ENCODE data around the gene SLC9A5.
A peak's percentile ranks its signal among the peaks of the same experiment; 100 is the strongest.

Gene SLC9A5

GRCh38 chr16:67284699-67285646 is 36.2 kb downstream of the SLC9A5 start:
- Histone ChIP-seq H2AFZ (ENCODE audit: low read depth, low read length) (no peak overlapping the region), H3K36me3 (ENCODE audit: insufficient read depth, low read length) (no peaks in the 10 kb centered on the region), H3K79me2 (ENCODE audit: insufficient read depth, low read length) (no peaks in the 10 kb centered on the region), H3K27me3 (ENCODE audit: insufficient read depth, low read length, poor library complexity) (no peaks in the 10 kb centered on the region), H3K9me3 (ENCODE audit: insufficient read depth, low read length, severe bottlenecking) (no peaks in the 10 kb centered on the region), H3K27ac (ENCODE audit: low read length) (no peak overlapping the region), H3K4me3 (ENCODE audit: low read depth in 1 of 2, low read length in 2 of 2) (no peak overlapping the region), H4K20me1 (ENCODE audit: insufficient read depth, low read length) (no peaks in the 10 kb centered on the region; the same call in 1 of the 2 replicates), H3K4me2 (ENCODE audit: insufficient read depth, low read length) (no peak overlapping the region), H3K4me1 (ENCODE audit: insufficient read depth, low read length) (no peaks in the 10 kb centered on the region), H3K9ac (ENCODE audit: low read depth, low read length) (no peak overlapping the region)
- DNase-seq, result no peak
- TF ChIP-seq EZH2 (IDR thresholded peaks at IDR 0.05; ENCODE audit: borderline replicate concordance, low read depth, low read length, severe bottlenecking) (no peak), CTCF (IDR thresholded peaks at IDR 0.05; ENCODE audit: borderline replicate concordance, extremely low read depth, low read length, poor library complexity, severe bottlenecking) (peak; percentile 18)
- ATAC-seq (ENCODE audit: insufficient read depth, low read depth), result 0 out of 3 replicates have a peak, but pooled peaks have one; percentile 18

GRCh38 chr16:67286441-67287235 is 37.9 kb downstream of the SLC9A5 start:
- TF ChIP-seq CTCF (IDR thresholded peaks at IDR 0.05; ENCODE audit: borderline replicate concordance, extremely low read depth, low read length, poor library complexity, severe bottlenecking) (no peak), EZH2 (IDR thresholded peaks at IDR 0.05; ENCODE audit: borderline replicate concordance, low read depth, low read length, severe bottlenecking) (no peak)
- H3K4me3 ChIP-seq (ENCODE audit: low read depth in 1 of 2, low read length in 2 of 2), result no peak overlapping the region
- ATAC-seq (ENCODE audit: insufficient read depth, low read depth), result no peak
- no peak overlapping the region for H3K27ac ChIP-seq (ENCODE audit: low read length)
- H3K27me3 ChIP-seq (ENCODE audit: insufficient read depth, low read length, poor library complexity), result no peaks in the 10 kb centered on the region
- no peaks in the 10 kb centered on the region for H3K9me3 ChIP-seq (ENCODE audit: insufficient read depth, low read length, severe bottlenecking)
- H3K36me3 ChIP-seq (ENCODE audit: insufficient read depth, low read length), result no peaks in the 10 kb centered on the region
- H2AFZ ChIP-seq (ENCODE audit: low read depth, low read length), result no peak overlapping the region
- no peak for DNase-seq
- no peaks in the 10 kb centered on the region for H3K4me1 ChIP-seq (ENCODE audit: insufficient read depth, low read length)
- no peak overlapping the region for H3K9ac ChIP-seq (ENCODE audit: low read depth, low read length)
- H4K20me1 ChIP-seq (ENCODE audit: insufficient read depth, low read length), result no peaks in the 10 kb centered on the region; the same call in 1 of the 2 replicates
- no peak overlapping the region for H3K4me2 ChIP-seq (ENCODE audit: insufficient read depth, low read length)
- H3K79me2 ChIP-seq (ENCODE audit: insufficient read depth, low read length), result no peaks in the 10 kb centered on the region

- DNase-seq, result no peak
- Histone ChIP-seq H4K20me1 (ENCODE audit: insufficient read depth, low read length) (no peaks in the 10 kb centered on the region; the same call in 1 of the 2 replicates), H3K9ac (ENCODE audit: low read depth, low read length) (no peak overlapping the region), H3K27me3 (ENCODE audit: insufficient read depth, low read length, poor library complexity) (no peaks in the 10 kb centered on the region), H3K79me2 (ENCODE audit: insufficient read depth, low read length) (no peaks in the 10 kb centered on the region), H3K9me3 (ENCODE audit: insufficient read depth, low read length, severe bottlenecking) (no peaks in the 10 kb centered on the region), H3K4me3 (ENCODE audit: low read depth in 1 of 2, low read length in 2 of 2) (no peak overlapping the region), H3K27ac (ENCODE audit: low read length) (no peak overlapping the region), H2AFZ (ENCODE audit: low read depth, low read length) (no peak overlapping the region), H3K36me3 (ENCODE audit: insufficient read depth, low read length) (no peaks in the 10 kb centered on the region), H3K4me2 (ENCODE audit: insufficient read depth, low read length) (no peak overlapping the region), H3K4me1 (ENCODE audit: insufficient read depth, low read length) (no peaks in the 10 kb centered on the region)
- no peak for ATAC-seq (ENCODE audit: insufficient read depth, low read depth)
- no peak for TF ChIP-seq CTCF (IDR thresholded peaks at IDR 0.05; ENCODE audit: borderline replicate concordance, extremely low read depth, low read length, poor library complexity, severe bottlenecking)
- no peak for TF ChIP-seq EZH2 (IDR thresholded peaks at IDR 0.05; ENCODE audit: borderline replicate concordance, low read depth, low read length, severe bottlenecking)
Observed at GRCh38 chr16:67287960-67288359, 39.2 kb downstream of the SLC9A5 start.
